DOHH2 (cell line): ENCODE results near the gene RAD51B.

Experiments
- CTCF ChIP-seq: fragments of 200-600 bp; sonication (generic); IDR thresholded peaks from one replicate; pipeline ENCODE4 v1.5.1; 2014; ENCODE audit warnings: antibody characterized with exemption, mild to moderate bottlenecking, low read depth, low read length; ENCODE audit not compliant: poor library complexity, severe bottlenecking
- EZH2phosphoT487 ChIP-seq: fragments of 200-600 bp; sonication (generic); IDR thresholded peaks from 2 replicates; pipeline ENCODE4 v1.6.1; 2017; ENCODE audit warnings: borderline replicate concordance, mild to moderate bottlenecking, antibody characterized with exemption, low read length, moderate library complexity, mixed read lengths

- TF ChIP-seq CTCF = no peak
- TF ChIP-seq EZH2phosphoT487 = no peak
These were observed 754.9 kb downstream of the RAD51B start for GRCh38 chr14:68574461-68574860.
